Measurements from ENCODE around the gene CYSTM1.

CYSTM1 gene

GRCh38 chr5:140239939-140240700 lies 65.1 kb downstream of the CYSTM1 start:
- peak; percentile 67 for DNase-seq

- no peak for DNase-seq
Observed at GRCh38 chr5:140240987-140241706, 66.2 kb downstream of the CYSTM1 start.

- DNase-seq = no peak
Observed at GRCh38 chr5:140242099-140242498, 67.1 kb downstream of the CYSTM1 start.

GRCh38 chr5:140242890-140243585 lies 68.0 kb downstream of the CYSTM1 start:
- no peak for DNase-seq

GRCh38 chr5:140243706-140244250 lies 68.8 kb downstream of the CYSTM1 start:
- DNase-seq = no peak

- DNase-seq = peak; percentile 81
Observed at GRCh38 chr5:140244525-140245025, 69.6 kb downstream of the CYSTM1 start.

GRCh38 chr5:140245341-140245740 lies 70.4 kb downstream of the CYSTM1 start:
- DNase-seq = no peak

GRCh38 chr5:140245926-140246325 lies 70.9 kb downstream of the CYSTM1 start:
- DNase-seq = no peak

- no peak for DNase-seq
Observed at GRCh38 chr5:140246378-140247122, 71.6 kb downstream of the CYSTM1 start.

GRCh38 chr5:140248414-140248813 lies 73.4 kb downstream of the CYSTM1 start:
- no peak for DNase-seq

GRCh38 chr5:140249536-140249935 lies 74.5 kb downstream of the CYSTM1 start:
- no peak for DNase-seq

GRCh38 chr5:140250386-140250785 lies 75.4 kb downstream of the CYSTM1 start:
- DNase-seq = no peak

- DNase-seq = peak; percentile 39
Observed at GRCh38 chr5:140251527-140251973, 76.6 kb downstream of the CYSTM1 start.

- no peak for DNase-seq
Observed at GRCh38 chr5:140252470-140253126, 77.6 kb downstream of the CYSTM1 start.

- DNase-seq = no peak
Observed at GRCh38 chr5:140253985-140254384, 79.0 kb downstream of the CYSTM1 start.

- DNase-seq = no peak
Observed at GRCh38 chr5:140255460-140256157, 80.6 kb downstream of the CYSTM1 start.

GRCh38 chr5:140256726-140257125 lies 81.7 kb downstream of the CYSTM1 start:
- DNase-seq = no peak

- no peak for DNase-seq
Observed at GRCh38 chr5:140258016-140258415, 83.0 kb downstream of the CYSTM1 start.

- DNase-seq = no peak
Observed at GRCh38 chr5:140258873-140259272, 83.9 kb downstream of the CYSTM1 start.

- no peak for DNase-seq
Observed at GRCh38 chr5:140259500-140259899, 84.5 kb downstream of the CYSTM1 start.

GRCh38 chr5:140260089-140260656 lies 85.2 kb downstream of the CYSTM1 start:
- no peak for DNase-seq
